Ureter (tissue), 1 donor: ENCODE measurements around the gene TMEM53. TPM values are rescaled to one million over a fixed set of nuclear protein-coding genes. Genes with fewer than 3 reads are reported as not detected.
A peak's percentile ranks its signal among the peaks of the same experiment; 100 is the strongest.

Source experiments
- DNase-seq: peaks from one replicate; pipeline ENCODE4 v3.0.0-alpha.2; 2020; ENCODE audit warnings: low spot score
- total RNA-seq: library from RNA; stranded (reverse); gene quantifications from one replicate; pipeline ENCODE4 v1.2.4, GENCODE V29; 2023
- donor health status: DM: yes; HTN: yes; CAD: no.

Gene TMEM53
- total RNA-seq, 1 donor from 2014 or later, result 20.5 TPM

DNA sequence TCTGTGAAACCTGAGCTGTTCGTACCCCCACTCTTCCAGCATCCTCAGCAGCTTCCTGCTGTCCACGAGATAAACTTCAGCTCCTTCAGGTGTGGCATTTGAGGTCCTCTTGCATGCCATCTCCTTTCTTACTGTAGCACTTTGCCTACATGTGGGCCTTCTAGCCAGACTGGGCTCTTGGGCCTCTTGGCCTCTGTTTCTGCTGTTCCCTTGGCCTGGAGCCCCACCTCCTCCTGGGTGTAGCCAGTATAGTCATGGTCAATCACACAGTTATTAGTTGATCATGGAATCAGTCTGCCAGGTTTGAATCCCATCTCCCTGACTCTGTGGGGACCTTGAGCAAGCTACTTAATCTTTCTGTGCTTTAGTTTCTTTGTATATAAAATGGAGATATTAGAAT, 26.4 kb downstream of the TMEM53 start:
- DNase-seq, result no peak

DNA sequence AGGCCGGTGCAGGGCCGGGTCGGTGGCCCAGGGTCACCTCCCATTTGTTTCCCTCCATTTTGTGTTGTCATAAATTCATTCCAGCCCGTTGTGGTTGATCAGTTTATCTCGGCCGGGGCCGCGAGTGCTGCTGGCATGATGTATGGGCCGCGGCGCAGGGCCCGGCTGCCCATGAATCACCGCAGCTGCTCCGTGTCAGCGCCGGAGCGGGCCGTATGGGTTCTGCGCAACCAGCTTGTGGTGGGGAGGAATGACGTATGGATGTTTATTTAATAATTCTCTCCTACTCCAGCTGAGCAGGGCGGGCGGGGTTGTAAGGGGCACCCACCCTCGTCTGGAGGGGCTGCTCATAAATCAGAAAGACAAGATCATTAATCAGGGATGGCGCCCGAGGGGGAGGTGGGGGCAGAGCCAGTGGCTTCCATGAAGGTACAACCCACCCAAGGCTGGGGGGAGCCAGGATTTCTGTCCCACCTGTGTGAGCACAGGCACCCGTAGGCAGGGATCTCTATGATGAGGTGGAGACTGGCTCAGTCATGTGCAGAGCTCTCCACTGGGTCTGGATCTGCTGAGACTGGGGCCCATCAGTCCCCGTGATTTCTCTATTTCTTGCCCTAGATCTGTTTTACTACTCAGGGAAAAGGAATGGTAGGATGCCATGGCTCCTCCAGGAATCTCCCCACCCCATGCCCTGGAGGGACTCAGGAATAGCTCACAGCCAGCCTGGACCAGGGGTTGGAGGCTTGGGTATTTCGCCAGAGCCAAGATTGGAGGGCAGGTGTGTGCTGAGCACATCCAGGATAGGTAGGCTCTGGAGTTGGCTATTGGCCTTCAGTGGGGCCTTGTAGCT, 27.8 kb downstream of the TMEM53 start:
- peak; percentile 63 for DNase-seq

DNA sequence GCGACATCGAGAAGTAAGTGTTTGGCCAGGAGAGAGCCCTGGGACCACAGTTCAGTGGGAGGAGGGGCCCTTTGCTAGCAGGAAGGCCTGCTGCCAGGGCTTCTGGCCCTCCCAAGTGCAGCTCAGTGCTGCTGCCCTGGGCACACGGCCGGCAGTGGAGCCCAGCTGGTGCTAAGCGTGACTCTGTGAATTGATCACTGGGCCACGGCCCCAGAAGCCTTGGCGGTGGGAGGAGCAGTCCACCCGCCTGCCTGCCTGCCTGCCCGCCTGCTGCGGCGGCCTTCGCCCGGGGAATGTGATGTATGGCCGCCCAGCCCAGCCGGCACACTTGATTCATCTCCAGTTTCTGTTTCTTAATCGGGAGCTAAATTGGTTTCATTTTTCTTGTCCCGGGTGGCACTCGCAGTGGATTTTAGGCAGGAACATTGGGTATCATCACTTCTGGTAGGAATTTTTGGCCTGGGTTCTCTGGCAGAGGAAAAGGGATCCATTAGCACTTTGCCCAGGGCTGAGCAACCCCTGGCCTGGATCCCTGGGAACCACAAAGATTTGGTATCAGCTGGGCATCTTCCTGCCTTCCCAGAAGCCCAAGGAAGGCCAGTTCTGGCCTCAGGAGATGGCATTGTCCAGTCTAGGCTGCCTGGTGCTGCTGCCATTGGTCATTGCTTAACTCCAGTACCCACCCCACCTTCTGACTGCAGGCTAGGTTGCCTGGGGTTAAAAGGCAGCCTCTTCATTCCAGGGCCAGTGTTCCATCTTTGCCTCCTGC, 28.6 kb downstream of the TMEM53 start:
- peak; percentile 65 for DNase-seq

DNA sequence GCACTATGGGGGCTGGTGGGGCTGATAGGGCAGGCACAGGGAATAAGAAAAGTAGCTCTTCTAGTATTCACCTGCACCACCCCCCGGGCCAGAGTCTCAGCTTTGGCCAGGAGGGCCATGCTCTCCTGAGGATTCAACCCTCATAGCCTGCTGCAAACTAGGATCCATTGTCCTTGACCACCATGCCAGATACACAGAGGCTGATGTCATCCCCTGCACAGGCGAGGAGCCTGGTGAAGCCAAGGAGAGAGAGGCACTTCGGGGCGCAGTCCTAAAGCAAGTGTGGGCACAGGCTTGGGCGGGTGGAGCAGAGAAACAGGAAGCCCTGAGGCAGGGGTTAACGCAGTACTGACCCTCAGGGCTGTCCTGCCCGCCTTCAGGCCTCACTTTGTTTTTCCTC, 29.5 kb downstream of the TMEM53 start:
- no peak for DNase-seq

DNA sequence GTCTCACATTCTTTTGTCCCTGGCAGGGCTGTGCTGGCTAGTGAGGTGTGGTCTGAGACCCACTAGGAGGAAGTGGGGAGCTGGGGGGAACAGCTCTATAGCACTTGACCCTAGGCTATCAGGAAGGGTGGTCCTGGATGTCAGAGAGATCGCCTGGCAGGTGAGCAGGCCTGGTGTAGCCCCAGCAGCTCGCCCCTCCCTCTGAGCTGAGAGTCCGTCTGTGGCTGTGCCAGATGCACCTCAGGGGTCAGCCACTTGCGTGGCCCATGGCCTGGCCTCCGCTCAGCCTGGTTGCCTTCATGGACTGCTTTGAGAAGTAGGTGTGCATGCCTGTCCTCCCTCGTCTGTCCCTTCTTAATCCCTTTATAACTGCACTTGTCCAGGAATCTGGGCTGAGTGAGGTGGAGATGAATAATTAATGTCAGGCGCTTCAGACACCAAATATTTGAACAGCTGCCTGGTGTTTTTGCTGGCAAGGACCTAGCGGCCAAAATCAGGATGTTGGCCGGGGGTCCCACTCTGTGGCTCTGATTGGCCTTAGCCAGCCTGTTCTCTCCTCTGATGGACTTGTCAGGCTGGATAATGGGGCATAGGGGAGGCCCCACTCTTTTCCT, 30.5 kb downstream of the TMEM53 start:
- no peak for DNase-seq

DNA sequence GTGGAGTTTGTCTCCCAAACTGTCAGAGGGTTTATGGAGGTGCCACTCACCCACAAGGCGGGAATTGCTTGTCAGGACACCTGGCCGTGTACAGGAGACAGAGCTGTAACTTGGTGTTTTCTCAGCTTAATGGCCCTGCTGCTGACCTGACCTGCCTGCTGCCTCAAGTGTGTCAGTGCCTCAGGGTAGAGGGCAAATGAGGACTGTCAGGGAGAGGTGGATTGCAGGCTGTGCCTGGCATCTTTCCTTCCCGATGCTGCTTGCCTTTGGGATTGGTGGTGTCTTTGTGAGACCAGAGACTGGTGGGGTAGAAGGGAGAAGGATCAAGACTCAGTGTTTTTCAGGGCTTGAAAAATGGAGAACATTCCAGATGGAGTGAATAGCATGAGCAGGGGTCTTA, 31.4 kb downstream of the TMEM53 start:
- no peak for DNase-seq

DNA sequence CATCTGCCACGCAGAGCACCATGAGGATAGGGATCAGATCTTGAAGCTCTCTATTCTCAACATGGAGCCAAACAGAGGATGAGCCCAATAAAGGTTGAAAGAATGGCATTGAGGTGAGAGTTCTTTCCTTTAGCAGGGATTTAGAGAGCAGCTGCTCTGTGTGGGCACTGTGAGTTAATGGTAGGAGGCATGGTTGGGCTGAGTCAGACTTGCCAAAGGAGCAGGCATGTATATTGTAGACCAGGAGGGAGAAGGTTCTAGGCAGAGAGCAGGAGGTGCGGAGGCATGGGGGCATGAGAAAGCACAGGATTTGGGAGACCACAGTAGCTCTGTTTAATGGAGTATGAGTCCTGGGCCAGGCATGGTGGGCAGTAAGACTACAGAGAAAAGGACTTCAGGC, 32.0 kb downstream of the TMEM53 start:
- no peak for DNase-seq

DNA sequence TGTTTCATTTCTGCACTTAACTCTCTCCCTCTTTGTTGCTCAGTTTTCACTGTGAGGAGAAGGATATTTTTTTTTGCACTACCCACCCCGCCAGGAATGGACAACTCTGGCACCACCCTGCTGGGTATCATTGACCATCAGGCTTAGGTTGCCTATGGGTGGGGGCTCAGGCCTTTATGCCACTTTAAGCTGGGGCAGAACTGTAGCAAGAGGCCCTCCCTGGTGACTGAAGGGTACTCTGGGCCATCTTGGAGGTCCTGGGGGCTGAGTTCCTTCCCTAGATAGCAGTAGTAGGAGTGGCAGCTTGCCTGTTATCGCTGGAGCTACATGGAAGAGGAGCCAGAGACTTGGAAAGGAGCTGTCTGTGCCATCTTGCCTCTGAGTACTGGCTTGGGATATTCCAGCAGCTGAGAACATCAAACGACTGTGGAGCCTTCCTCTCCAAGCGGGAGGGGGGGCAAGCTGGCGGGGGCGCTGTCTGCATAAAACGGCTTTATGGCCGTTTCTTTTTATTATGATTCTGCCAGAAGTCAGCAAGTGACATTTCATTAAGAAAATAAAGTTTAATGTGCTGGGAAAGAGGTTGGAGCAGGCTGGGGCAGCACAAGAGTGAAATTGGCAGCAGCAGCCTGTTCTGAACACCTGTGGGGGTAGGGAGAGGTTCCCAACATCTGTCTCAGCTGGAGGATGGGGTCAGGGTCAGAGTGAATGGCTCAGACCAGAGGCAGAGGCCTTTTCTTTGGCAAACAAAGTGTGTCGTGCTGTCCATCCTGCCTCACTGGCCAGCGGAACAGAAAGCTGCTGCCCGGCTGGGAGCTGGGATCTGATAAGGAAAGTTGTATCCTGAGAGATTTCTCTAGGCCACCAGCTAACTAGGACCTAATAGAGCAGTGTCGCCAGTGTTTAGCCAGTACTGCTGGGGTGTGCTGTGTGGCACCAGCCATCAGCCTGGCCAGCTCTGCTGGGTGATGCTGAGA, 32.9 kb downstream of the TMEM53 start:
- no peak for DNase-seq

DNA sequence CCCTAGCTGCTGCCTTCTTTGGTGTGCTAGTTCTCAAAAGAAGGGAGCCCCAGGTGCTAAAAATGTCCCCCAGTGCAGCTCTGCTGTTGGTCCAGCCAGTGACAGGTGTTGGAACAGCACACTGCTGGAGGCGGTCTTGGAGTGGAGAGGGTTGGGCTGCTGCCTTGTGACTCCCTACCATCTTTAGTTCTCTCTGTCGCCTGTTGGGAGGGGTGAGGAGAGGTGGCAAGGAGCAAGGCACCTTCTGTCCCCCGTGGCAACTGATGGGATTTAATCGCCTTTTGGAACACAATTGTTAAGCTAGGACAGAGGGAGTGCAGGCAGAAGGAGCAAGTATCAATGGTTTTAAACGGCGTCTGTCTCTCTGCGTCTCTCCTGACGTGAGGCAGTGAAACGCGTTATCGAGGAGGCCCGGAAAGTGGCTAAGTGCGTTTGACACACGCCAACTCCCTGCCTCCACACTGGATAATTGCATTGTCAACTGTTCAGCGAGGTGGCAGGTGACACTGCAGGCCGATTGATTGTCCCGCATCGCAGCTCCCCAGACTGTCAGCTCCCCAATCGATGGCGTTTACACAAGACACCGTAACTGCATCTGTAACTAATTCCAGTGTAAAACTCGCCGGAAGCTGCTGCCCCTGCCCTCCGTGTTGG, 34.0 kb downstream of the TMEM53 start:
- no peak for DNase-seq

DNA sequence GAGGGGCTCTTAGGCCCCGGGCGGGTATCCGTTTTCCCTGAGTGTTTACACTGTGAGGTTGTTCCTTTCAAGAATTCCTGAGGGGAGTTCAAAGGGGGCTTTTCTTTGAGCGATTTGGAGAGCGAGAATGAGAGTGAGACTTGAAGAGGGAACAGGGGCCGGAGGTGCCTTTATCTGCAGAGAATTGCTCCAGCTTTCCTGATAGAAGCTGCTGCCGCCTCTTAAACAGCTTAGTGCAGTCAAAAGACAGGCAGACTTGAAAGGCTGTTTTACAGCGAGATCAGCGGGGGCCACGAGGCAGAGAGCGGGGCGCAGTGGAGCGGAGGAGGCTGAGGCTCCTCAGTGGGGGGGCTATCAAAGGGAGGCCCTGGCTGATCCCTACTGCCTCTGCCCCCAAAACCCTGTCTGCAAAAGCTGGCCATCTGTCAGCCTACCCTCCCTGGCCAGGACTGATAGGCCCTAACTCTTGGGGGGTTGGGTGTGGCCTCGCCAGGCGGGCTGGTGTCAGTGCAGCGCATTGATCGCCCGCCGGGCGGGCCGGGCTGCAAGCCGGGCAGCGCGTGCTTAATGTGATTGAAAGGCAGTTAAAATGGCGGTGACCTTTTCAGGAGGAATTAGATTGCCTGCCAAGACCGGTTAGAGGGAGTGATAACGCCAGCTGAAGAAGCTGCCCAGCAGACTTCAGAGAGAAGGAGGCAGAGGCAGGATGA, 36.4 kb downstream of the TMEM53 start:
- DNase-seq, result no peak

DNA sequence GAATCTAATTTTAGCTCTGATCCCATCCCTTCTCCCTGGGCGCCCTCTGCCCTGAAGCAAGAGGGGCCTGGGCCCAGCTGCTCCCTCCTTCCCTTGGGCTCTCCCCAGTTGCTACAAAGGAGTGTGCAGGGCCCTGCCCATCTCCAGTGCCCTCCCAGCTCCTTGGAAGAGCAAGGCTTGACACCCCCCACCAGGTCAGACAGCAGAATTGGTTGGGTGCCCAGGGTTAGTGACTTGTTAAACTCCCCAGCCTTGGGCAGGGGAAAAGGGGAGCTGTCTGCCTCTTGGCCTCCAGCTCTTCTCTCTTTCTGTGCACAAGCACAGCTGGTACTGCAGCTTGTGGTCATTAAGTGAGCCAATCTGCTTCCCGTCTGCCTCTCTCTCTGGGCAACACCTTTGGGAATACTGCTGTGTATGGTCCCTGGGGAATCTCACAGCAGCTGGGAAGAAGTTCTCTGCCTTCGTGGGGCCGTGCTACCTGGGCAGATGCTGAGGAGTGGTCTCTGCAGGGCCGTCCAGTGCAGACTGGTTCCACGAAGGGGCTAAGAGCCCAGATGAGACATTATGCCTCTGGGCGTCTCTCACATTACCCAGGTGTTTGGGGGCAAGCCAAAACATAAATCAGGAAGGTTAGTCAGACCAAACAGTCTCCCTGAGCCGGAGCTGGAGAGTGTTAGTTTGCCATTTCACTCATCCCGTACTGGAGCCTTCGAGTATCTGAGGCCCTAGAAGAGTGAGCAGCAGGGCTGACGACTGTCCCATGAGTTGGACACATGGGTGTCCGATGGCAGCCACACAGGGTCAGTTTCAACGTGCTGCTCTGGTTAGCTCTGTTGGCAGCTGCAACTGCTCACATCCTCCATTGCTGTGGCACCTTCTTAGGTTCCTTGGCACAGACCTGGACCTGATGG, 37.3 kb downstream of the TMEM53 start:
- DNase-seq, result no peak

DNA sequence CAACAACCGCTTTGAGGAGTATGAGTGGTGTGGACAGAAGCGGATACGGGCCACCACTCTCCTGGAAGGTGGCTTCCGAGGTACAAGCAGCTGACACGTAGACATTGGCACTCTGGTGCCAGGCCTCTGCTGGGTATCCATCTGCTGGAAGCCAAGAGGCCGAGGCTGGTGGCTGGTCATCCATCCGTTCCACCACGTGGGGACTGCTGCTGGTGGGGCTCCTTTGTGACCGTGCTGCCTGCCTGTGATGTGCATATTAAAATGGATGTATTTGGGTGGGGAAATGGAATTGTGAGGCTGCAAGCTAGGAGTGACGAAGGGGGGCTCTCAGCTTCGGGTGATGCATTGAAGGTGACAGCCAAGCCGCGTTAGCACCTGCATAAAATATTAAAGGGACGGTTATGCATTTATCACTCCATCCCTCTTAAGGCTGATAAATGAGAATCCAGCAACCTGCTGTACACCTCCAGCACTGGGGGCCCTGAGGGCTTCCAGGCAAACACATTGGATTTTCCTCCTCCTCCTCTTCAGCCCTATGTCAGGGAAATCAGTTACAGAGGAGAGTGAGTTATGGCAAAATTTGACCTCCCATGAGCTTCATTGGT, 38.1 kb downstream of the TMEM53 start:
- DNase-seq, result no peak

DNA sequence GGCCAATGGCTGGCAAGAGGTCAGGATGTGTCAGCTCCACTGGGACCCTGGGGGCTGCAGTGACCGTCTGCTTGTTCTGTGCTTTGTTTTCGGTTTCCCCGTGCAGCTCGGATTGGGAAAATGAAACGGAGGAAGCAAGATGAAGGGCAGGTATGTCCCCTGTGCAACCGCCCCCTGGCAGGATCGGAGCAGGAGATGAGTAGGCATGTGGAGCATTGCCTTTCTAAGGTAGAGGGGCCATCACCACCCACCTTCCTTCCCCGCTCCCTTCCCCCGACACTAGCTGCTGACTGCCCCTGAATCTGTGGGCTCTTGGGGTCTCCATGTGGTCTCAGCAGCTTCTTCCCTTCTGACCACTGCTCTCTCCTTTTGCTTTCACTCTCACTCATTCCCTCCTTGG, 38.8 kb downstream of the TMEM53 start:
- no peak for DNase-seq

DNA sequence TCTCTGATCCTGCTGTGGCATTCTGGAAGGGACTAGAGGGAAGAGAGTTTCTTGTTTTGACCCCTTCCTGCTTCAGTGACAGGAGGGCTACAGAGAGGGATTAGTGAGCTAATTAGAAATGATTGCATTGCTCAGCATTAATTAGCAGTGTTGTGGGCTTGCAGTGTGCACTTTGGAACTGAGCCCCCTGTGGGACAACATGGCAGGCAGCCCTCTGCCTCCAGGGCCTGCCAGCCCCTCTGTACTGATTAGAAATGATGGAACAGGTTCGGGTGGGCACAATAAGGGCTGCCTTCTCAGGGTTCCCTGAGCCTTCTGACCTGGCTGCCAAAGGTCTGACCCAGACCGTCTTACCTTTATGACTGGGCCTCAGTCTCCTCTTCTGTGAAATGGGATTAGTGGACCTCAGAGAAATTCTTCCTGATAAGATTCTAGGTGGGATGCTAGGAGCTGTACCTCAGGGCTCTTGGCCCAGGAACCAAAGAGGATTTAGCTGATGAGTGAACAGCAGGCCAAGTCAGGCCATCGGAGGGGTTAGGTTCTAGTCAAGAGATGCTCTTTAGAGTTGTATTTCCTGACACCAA, 39.6 kb downstream of the TMEM53 start:
- DNase-seq, result no peak

DNA sequence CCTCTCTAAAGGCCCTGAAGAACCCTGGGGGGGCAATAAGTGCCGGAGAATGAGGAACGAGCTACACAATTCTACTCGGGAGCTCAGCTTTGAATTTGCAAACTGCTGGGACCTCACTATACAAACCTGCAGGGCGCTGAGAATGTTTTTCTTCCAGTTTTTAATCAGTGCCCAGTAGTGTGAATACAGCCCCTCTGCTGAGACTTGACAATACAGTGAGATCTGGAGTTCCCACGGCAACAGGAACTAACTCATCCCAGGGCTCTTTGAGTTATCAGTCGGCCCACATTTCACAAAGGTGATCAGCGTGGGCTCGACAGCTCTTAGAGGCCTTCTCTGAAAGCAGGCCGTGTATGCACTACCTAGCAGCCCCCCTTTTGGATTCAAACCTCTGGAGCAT, 41.7 kb downstream of the TMEM53 start:
- DNase-seq, result no peak

DNA sequence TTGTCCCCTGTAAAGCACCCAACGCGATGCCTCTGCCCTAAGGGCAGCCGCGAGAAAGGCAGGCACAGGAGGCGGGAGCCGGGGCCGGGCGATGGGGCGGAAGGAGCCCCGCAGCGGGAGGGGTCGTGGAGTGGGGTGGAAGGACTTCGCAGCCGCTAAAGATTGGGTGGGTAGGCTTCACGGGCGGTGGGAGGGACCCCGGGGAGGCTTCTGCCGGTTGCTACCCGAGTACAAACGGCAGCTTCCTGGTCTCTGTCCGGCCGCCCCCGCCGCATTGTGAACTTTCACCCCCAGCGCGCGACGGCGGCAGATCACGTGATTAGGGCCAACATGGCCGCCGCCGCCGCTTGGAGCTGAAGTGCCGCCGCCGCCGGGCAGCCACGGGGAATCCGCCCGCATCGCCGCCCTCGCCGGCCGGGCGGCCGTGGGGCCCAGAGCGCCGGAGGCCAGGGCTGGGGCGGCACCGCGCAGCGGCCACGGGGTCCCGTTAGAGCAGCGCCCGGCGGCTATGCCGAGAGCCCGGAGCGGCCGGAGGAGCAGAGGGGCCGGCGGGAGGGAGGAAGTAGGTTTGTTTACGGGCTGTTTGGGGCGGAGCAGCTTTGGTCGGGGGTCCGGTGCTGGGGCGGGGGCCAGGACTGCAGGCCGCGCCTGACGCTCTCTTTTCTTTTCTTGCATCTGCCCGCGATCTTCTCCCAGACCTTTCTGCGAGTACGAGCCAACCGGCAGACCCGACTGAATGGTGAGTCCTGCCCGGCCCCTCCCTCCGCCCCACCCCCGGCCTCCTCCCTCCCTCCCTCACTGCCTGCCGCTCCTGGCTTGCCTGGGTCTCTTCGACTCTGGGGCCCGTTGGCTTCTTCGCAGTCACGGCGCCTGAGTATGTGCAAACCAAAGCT, 42.4 kb downstream of the TMEM53 start:
- DNase-seq, result peak; percentile 94

DNA sequence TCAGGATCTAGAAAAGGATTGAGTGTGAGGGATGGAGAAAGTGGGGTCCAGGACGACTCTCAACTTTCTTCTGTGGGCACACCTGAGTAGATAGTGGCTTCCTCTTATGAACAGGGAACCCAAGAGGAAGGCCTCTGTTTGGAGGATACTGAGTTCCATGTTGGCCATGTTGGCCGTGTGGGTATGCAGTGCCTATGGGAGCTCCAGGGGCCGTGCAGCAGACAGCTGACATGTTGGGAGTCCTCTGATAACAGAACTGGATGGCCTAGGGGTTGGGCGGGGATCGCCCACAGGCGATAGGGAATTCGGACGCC, 43.0 kb downstream of the TMEM53 start:
- DNase-seq, result no peak

DNA sequence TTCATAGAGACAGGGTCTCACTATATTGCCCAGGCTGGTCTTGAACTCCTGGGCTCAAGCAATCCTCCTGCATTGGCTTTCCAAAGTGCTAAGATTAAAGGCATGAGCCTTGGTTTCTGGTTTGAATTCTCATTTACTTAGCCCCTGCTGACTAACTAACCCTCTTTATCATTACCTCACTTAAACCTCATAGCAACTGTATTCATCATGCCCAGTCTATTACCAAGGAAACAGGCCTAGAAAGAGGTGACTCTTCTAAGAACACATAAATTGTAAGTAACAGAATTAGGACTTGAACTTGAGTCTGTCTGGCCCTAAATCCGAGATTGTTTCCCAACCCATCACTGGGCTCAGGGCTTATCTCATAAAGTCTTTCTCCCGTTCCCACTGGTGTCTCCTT, 44.2 kb downstream of the TMEM53 start:
- DNase-seq, result no peak
